Activated CD8-positive, alpha-beta memory T cell treated with anti-CD3 and anti-CD28 coated beads, Interleukin-2, amount 10 ng/mL, durations not matched to agents 7 days and 5 days (primary cell): ENCODE data around the gene CELF4. TPM values are rescaled to one million over a fixed set of nuclear protein-coding genes. Genes with fewer than 3 reads are reported as not detected.
"Not testable (repeated sequence)": the region's sequence is repeated elsewhere in the genome, so short reads cannot be mapped to it uniquely, and the experiment has no call there.

Experiments used
- ATAC-seq: fragments of 150-1000 bp; cut with Tn5 transposase; one replicate; pipeline ENCODE4 v1.10.0; 2021; ENCODE audit warnings: moderate library complexity
- CTCF ChIA-PET: fragments of 350-600 bp; sonication (Branson Sonifier 250); formaldehyde crosslinking; loops from one replicate; lab custom pipeline; 2021; ENCODE audit warnings: antibody characterized with exemption; lab: Charles Lee
- DNase-seq: peaks from one replicate; pipeline ENCODE4 v3.0.0-alpha.2; 2020
- H3K27ac Mint-ChIP-seq: one replicate; pipeline ENCODE4 v1.8.0; 2021; ENCODE audit warnings: mild to moderate bottlenecking, mixed read lengths
- H3K27me3 Mint-ChIP-seq: one replicate; pipeline ENCODE4 v1.8.0; 2021; ENCODE audit warnings: mixed read lengths
- H3K36me3 Mint-ChIP-seq: one replicate; pipeline ENCODE4 v1.8.0; 2021; ENCODE audit warnings: mild to moderate bottlenecking, mixed read lengths
- H3K4me1 Mint-ChIP-seq: one replicate; pipeline ENCODE4 v1.8.0; 2021; ENCODE audit warnings: mixed read lengths
- H3K4me3 Mint-ChIP-seq: one replicate; pipeline ENCODE4 v1.8.0; 2021; ENCODE audit warnings: mild to moderate bottlenecking, moderate library complexity, mixed read lengths
- H3K9me3 Mint-ChIP-seq: one replicate; pipeline ENCODE4 v1.8.0; 2022; ENCODE audit warnings: low read depth, mixed read lengths
- total RNA-seq, 2 experiments: library from RNA; stranded (reverse); gene quantifications; one replicate each; pipeline ENCODE4 v1.2.3, GENCODE V29; 2021

CELF4 gene
- total RNA-seq, 2 experiments from 2014 or later, result not detected

DNA sequence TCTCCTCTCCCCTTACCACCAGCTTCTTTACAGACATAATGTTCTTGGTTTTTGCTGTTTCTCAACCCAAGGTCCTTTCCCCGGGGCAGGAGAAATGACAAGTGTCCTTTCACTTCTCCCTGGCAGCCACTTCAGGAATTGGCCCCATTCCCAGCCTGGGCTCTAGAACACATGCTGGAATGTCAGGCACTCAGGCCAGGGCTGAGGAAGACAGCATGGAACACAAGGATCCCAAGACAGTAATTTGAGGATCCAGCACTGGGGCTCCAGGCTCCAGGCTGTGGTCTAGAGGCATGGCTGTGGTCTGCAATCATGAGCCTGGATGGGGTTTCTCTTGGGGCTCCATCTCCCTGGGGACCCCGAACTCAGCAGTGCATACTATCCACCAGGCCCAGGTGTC lies 201.4 kb downstream of the CELF4 start:
- CTCF ChIA-PET, result no interaction called here
- Mint-ChIP-seq H3K36me3 (no peaks in the 10 kb centered on the region), H3K9me3 (no peaks in the 10 kb centered on the region), H3K27me3 (peaks cover 26% of the 10 kb centered on the region), H3K4me1 (no peaks in the 10 kb centered on the region), H3K4me3 (no peak overlapping the region), H3K27ac (no peak overlapping the region)
- DNase-seq, result no peak
- ATAC-seq, result no peak

DNA sequence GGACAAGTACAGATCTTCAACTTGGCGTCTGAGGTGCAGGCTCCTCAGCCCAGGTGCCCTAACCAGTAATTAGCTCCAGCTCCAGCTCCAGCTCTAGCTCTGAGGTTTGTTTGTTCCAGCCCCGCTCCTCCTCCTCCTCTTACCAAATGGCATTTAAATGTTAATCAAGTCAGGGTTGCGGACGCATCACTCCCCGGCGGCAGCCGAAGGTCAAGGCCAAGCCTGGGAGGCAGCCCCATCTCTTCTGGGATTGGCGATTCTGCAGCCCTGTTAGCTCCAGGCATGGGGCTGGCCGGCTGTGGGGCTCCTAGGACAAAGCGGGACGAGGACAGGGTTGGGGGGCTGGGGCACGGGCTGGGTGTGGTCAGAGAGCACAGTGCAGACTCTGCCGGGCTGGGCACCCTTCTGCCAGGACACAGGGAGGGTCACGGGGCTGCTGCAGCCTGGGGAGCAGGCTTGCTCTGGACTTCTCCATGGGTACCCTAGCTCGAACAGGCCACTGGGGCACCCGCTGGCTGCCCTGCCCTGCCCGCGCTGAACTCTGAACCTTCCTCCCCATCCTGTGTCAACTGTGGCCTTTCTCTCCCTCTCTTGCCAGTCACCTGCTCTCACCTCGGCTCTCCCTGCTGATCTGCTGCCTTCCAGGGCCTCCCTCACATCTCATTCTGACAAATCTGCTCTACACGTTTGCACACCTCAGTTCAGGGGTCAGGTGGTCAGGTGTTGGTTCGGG lies 203.3 kb downstream of the CELF4 start:
- no peak overlapping the region for H3K4me3 Mint-ChIP-seq
- ATAC-seq (no peak), DNase-seq (no peak)
- H3K4me1 Mint-ChIP-seq, result no peaks in the 10 kb centered on the region
- H3K36me3 Mint-ChIP-seq, result no peaks in the 10 kb centered on the region
- CTCF ChIA-PET, result no interaction called here
- H3K27ac Mint-ChIP-seq, result no peak overlapping the region
- no peaks in the 10 kb centered on the region for H3K9me3 Mint-ChIP-seq
- H3K27me3 Mint-ChIP-seq, result peaks cover 26% of the 10 kb centered on the region

GRCh38 chr18:37361335-37362157 lies 204.1 kb downstream of the CELF4 start:
- Mint-ChIP-seq H3K36me3 (no peaks in the 10 kb centered on the region), H3K4me1 (no peaks in the 10 kb centered on the region), H3K27ac (no peak overlapping the region), H3K27me3 (peaks cover 26% of the 10 kb centered on the region), H3K4me3 (no peak overlapping the region), H3K9me3 (no peaks in the 10 kb centered on the region)
- CTCF ChIA-PET, result no interaction called here
- DNase-seq (no peak), ATAC-seq (no peak)

GRCh38 chr18:37358061-37358460 lies 207.5 kb downstream of the CELF4 start:
- H3K4me3 Mint-ChIP-seq, H3K27ac Mint-ChIP-seq, ATAC-seq, H3K9me3 Mint-ChIP-seq, H3K36me3 Mint-ChIP-seq, H3K4me1 Mint-ChIP-seq, CTCF ChIA-PET, DNase-seq: not testable (repeated sequence)
- peaks cover 19% of the 10 kb centered on the region for H3K27me3 Mint-ChIP-seq

DNA sequence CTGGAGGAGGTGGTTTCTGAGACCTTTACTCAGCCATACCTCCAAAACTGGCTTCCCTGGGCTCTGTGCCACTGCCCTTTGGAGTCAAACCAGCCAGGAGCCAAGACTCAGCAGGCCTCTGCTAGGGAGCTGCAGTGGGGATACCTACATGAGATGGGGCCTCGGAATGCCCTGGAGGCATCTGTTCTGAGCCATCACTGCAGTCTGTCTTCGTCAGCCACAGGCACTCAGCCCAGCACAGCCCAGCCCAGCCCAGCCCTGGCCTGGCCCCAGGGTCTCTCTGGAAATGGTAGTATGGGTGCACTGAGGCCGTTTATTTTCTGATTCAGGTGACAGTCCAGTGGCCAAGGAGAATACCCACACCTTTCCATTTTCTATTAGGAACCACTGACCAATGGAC lies 209.8 kb downstream of the CELF4 start:
- Mint-ChIP-seq H3K36me3 (no peaks in the 10 kb centered on the region), H3K27me3 (peaks cover under 1% of the 10 kb centered on the region), H3K9me3 (no peaks in the 10 kb centered on the region), H3K4me1 (no peaks in the 10 kb centered on the region), H3K4me3 (no peak overlapping the region), H3K27ac (no peak overlapping the region)
- no peak for ATAC-seq
- CTCF ChIA-PET, result no interaction called here
- no peak for DNase-seq

- Mint-ChIP-seq H3K4me3 (no peak overlapping the region), H3K36me3 (no peaks in the 10 kb centered on the region), H3K4me1 (no peaks in the 10 kb centered on the region), H3K27ac (no peak overlapping the region), H3K9me3 (no peaks in the 10 kb centered on the region), H3K27me3 (no peaks in the 10 kb centered on the region)
- no peak for DNase-seq
- CTCF ChIA-PET, result no interaction called here
- ATAC-seq, result no peak
Observed at GRCh38 chr18:37351110-37351509, 214.5 kb downstream of the CELF4 start.

GRCh38 chr18:37348729-37349128 lies 216.9 kb downstream of the CELF4 start:
- CTCF ChIA-PET, result no interaction called here
- H3K27me3 Mint-ChIP-seq, result peaks cover 5% of the 10 kb centered on the region
- no peaks in the 10 kb centered on the region for H3K4me1 Mint-ChIP-seq
- H3K4me3 Mint-ChIP-seq, result no peak overlapping the region
- H3K36me3 Mint-ChIP-seq, result no peaks in the 10 kb centered on the region
- no peaks in the 10 kb centered on the region for H3K9me3 Mint-ChIP-seq
- no peak overlapping the region for H3K27ac Mint-ChIP-seq
- no peak for DNase-seq
- ATAC-seq, result no peak

DNA sequence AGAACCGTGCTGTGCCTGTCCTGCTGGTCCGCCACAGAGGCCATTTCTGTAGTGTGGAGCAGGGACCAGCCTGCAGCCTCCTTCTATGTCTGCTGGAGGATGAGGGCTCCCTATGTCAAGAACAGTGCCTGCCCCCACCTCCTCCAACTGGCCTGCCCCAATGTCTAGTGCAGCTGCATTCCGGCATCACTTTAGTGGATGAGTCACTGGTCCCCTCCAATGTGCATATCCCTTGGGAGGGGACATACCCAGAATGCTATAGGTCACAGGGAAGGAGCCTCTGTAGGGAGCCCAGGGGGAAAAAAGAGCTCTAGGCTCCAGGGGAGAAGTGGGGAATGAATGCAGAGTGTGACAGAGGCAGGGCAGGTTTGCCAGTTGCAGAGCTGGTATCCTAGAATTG lies 219.6 kb downstream of the CELF4 start:
- H3K36me3 Mint-ChIP-seq, result no peaks in the 10 kb centered on the region

DNA sequence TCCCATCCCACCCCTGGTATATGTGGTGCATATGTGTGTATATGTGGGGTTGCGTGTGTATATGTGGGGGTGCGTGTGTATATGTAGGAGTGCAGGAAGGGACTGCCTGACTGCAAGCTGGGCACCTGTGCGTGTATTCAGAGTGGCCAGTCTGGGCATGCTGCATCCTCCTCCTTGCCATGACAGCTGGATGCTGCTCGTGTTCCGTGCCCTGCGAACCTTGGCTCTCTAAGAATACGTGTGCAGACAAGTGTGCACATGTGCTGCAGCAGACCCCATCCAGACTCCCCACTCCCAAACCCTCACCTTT lies 222.1 kb downstream of the CELF4 start:
- H3K27ac Mint-ChIP-seq, result no peak overlapping the region
- DNase-seq (no peak), ATAC-seq (no peak)
- CTCF ChIA-PET, result interaction anchor here (0.6 to 1.6 kb wide), 4 partner anchors 21 to 401 kb away, joined by 3 to 7 read pairs (median 4); no protein-coding TSS in a partner anchor
- no peak overlapping the region for H3K4me3 Mint-ChIP-seq
- no peaks in the 10 kb centered on the region for H3K36me3 Mint-ChIP-seq
- peaks cover 7% of the 10 kb centered on the region for H3K27me3 Mint-ChIP-seq
- no peaks in the 10 kb centered on the region for H3K9me3 Mint-ChIP-seq
- no peaks in the 10 kb centered on the region for H3K4me1 Mint-ChIP-seq

More for the DNA sequence above, 219.6 kb downstream of the CELF4 start:
- CTCF ChIA-PET, result no interaction called here
- H3K9me3 Mint-ChIP-seq, result no peaks in the 10 kb centered on the region
- H3K27me3 Mint-ChIP-seq, result peaks cover 7% of the 10 kb centered on the region
- no peak overlapping the region for H3K4me3 Mint-ChIP-seq
- no peak for DNase-seq
- H3K4me1 Mint-ChIP-seq, result no peaks in the 10 kb centered on the region
- H3K27ac Mint-ChIP-seq, result no peak overlapping the region
- no peak for ATAC-seq

DNA sequence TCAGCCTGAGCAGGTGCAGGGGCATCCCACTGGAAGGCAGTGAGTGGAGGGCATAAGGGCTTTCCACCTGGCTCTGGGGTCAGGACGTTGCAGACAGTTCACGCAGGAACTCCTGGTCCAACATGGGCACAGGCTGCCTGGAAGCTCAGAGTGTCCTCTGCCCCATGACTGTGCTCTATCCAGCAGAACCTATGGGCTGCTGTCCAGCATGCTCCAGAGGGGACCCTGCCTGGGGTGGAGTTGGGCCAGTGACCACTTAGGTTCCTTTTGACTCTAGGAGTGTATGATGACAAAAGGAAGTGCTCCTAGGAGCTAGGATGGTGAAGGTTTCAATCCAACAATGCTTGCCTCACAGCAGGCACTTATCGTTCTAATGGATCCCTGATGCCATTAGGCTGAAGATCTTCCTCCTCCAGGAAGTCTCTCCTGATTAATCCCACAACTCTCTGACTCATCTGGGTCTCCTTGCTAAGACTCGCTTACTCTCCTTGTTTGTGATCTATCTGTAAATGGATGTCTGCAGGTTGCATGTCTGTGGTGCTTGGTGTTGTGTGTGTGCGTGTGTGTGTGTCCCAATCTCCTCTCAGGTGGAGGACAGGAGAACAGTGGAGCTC lies 224.0 kb downstream of the CELF4 start:
- Mint-ChIP-seq H3K4me1 (no peaks in the 10 kb centered on the region), H3K36me3 (no peaks in the 10 kb centered on the region), H3K27me3 (peaks cover 7% of the 10 kb centered on the region), H3K4me3 (no peak overlapping the region), H3K9me3 (no peaks in the 10 kb centered on the region), H3K27ac (no peak overlapping the region)
- ATAC-seq, result no peak
- CTCF ChIA-PET, result no interaction called here
- no peak for DNase-seq

DNA sequence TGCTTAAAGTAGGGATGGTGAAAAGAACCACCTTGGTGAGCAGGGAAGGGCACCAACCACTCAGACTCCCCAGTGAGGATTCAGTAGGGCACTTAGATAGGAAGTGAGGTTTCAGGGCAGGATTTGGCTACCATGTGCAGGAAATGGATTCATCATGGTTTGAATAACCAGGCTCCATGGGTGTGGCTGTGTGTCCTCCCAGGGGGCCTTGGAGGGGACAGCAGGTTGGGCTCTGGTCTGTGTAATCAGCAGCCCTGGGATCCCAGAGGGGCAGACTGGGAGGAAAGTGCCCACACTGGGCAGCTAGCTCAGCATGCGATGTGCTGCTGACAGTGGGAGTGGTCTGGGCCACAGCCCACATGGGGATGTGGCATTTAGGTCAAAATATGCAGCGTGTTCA lies 224.6 kb downstream of the CELF4 start:
- Mint-ChIP-seq H3K9me3 (no peaks in the 10 kb centered on the region), H3K27me3 (peaks cover 7% of the 10 kb centered on the region), H3K36me3 (no peaks in the 10 kb centered on the region), H3K4me1 (no peaks in the 10 kb centered on the region), H3K4me3 (no peak overlapping the region), H3K27ac (no peak overlapping the region)
- CTCF ChIA-PET, result no interaction called here
- ATAC-seq (no peak), DNase-seq (no peak)

GRCh38 chr18:37339701-37340215 lies 225.8 kb downstream of the CELF4 start:
- no peak for ATAC-seq
- Mint-ChIP-seq H3K9me3 (no peaks in the 10 kb centered on the region), H3K4me1 (no peaks in the 10 kb centered on the region), H3K4me3 (no peak overlapping the region), H3K27ac (no peak overlapping the region), H3K27me3 (peaks cover 7% of the 10 kb centered on the region), H3K36me3 (no peaks in the 10 kb centered on the region)
- CTCF ChIA-PET, result no interaction called here
- no peak for DNase-seq

DNA sequence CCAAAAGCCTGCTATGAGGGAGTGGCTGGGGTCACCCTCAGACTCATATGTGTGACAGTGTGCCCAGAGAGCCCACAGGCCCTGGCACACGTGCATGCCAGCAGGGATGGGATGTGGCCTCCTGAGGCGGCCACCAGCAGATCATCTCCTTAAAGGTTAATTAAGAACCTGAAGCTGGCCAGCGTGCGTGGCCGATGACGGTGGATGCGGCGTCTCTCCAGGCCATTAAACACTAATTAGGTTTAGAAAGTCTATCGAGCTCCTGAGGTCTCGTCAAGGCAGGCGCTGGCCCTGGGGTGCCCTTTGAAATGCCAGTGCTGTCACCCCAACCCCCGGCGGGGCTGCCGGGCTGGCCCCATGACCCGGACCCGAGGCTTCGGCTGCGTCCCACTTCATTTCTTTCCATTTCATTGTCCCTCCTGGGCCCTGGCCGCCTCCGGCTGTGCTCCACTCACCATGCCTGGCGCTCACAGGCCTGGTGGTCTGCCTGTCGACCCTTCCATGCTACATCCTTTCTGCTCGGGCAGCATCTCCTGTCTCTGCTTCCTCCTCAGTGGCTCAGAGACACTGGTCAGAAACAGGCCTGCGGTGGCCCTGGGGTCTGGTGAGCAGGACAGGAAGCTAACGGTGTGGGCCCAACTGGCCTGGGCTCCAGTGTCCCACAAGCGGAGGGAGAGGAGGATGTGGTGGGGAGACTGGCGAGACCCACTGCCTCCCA lies 228.9 kb downstream of the CELF4 start:
- DNase-seq (no peak), ATAC-seq (no peak)
- Mint-ChIP-seq H3K27me3 (no peaks in the 10 kb centered on the region), H3K36me3 (no peaks in the 10 kb centered on the region), H3K4me3 (no peak overlapping the region), H3K9me3 (no peaks in the 10 kb centered on the region), H3K4me1 (no peaks in the 10 kb centered on the region), H3K27ac (no peak overlapping the region)
- CTCF ChIA-PET, result interaction anchor here (1.9 kb wide), 1 partner anchor 395 kb away, joined by 5 read pairs; no protein-coding TSS in a partner anchor
